ENCODE results near the gene BCAP31. TPM values are rescaled to one million over a fixed set of nuclear protein-coding genes. Genes with fewer than 3 reads are reported as not detected.

The BCAP31 gene
- total RNA-seq, 2 donors from 2014 or later, result 82.7 to 104 TPM

DNA sequence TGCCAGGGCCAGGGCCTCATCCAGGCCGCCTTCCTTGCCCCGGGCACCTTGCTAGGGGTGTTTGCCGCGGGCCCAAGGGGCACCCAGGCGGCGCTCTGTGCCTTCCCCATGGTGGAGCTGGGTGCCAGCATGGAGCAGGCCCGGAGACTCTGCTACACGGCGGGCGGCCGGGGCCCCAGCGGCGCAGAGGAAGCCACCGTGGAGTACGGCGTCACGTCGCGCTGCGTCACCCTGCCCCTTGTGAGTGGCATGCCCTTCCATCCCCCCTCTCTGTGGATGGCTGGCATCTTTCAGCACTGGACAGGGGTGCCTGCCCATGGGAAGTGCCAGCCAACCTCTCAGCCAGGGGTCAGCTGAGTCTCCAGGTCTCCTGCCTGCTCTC, 43.5 kb upstream of the BCAP31 start:
- Histone ChIP-seq H3K27me3 (replicated peaks; ENCODE audit: insufficient read depth) (no peaks in the 10 kb centered on the region), H3K4me3 (no peak overlapping the region), H3K9me3 (no peaks in the 10 kb centered on the region), H3K36me3 (no peaks in the 10 kb centered on the region), H3K27ac (no peak overlapping the region), H3K4me1 (ENCODE audit: control insufficient read depth in 1 of 2, low read depth in 2 of 2) (peaks cover 0 to 8% of the 10 kb centered on the region in 2 donors)
- DNase-seq (ENCODE audit: low spot score), result no peak
- no peak for ATAC-seq (ENCODE audit: insufficient number of reproducible peaks, low FRiP score, low read depth)
- TF ChIP-seq, protein P1, sequence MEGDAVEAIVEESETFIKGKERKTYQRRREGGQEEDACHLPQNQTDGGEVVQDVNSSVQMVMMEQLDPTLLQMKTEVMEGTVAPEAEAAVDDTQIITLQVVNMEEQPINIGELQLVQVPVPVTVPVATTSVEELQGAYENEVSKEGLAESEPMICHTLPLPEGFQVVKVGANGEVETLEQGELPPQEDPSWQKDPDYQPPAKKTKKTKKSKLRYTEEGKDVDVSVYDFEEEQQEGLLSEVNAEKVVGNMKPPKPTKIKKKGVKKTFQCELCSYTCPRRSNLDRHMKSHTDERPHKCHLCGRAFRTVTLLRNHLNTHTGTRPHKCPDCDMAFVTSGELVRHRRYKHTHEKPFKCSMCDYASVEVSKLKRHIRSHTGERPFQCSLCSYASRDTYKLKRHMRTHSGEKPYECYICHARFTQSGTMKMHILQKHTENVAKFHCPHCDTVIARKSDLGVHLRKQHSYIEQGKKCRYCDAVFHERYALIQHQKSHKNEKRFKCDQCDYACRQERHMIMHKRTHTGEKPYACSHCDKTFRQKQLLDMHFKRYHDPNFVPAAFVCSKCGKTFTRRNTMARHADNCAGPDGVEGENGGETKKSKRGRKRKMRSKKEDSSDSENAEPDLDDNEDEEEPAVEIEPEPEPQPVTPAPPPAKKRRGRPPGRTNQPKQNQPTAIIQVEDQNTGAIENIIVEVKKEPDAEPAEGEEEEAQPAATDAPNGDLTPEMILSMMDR (IDR thresholded peaks at IDR 0.05), result no peak

GRCh38 chrX:153766871-153767673, 42.9 kb upstream of the BCAP31 start:
- Histone ChIP-seq H3K27me3 (replicated peaks; ENCODE audit: insufficient read depth) (no peaks in the 10 kb centered on the region), H3K27ac (no peak overlapping the region)
- no peak for ATAC-seq (ENCODE audit: insufficient number of reproducible peaks, low FRiP score, low read depth)

GRCh38 chrX:153766098-153766817, 42.1 kb upstream of the BCAP31 start:
- Histone ChIP-seq H3K9me3 (no peaks in the 10 kb centered on the region), H3K27me3 (replicated peaks; ENCODE audit: insufficient read depth) (no peaks in the 10 kb centered on the region), H3K27ac (peak overlapping the region; percentile 38 to 74), H3K36me3 (no peaks in the 10 kb centered on the region), H3K4me1 (ENCODE audit: control insufficient read depth in 1 of 2, low read depth in 2 of 2) (peaks cover 0 to 8% of the 10 kb centered on the region in 2 donors), H3K4me3 (peak overlapping the region; percentile 68)
- DNase-seq (ENCODE audit: low spot score) (no peak), ATAC-seq (ENCODE audit: insufficient number of reproducible peaks, low FRiP score, low read depth) (no peak)
- TF ChIP-seq, protein P1 (IDR thresholded peaks at IDR 0.05), result no peak

More at GRCh38 chrX:153766871-153767673, 42.9 kb upstream of the BCAP31 start:
- DNase-seq (ENCODE audit: low spot score), result no peak
- no peaks in the 10 kb centered on the region for H3K36me3 ChIP-seq
- H3K9me3 ChIP-seq, result no peaks in the 10 kb centered on the region
- TF ChIP-seq, protein P1 (IDR thresholded peaks at IDR 0.05), result no peak
- H3K4me3 ChIP-seq, result no peak overlapping the region
- peaks cover 0 to 8% of the 10 kb centered on the region in 2 donors for H3K4me1 ChIP-seq (ENCODE audit: control insufficient read depth in 1 of 2, low read depth in 2 of 2)

DNA sequence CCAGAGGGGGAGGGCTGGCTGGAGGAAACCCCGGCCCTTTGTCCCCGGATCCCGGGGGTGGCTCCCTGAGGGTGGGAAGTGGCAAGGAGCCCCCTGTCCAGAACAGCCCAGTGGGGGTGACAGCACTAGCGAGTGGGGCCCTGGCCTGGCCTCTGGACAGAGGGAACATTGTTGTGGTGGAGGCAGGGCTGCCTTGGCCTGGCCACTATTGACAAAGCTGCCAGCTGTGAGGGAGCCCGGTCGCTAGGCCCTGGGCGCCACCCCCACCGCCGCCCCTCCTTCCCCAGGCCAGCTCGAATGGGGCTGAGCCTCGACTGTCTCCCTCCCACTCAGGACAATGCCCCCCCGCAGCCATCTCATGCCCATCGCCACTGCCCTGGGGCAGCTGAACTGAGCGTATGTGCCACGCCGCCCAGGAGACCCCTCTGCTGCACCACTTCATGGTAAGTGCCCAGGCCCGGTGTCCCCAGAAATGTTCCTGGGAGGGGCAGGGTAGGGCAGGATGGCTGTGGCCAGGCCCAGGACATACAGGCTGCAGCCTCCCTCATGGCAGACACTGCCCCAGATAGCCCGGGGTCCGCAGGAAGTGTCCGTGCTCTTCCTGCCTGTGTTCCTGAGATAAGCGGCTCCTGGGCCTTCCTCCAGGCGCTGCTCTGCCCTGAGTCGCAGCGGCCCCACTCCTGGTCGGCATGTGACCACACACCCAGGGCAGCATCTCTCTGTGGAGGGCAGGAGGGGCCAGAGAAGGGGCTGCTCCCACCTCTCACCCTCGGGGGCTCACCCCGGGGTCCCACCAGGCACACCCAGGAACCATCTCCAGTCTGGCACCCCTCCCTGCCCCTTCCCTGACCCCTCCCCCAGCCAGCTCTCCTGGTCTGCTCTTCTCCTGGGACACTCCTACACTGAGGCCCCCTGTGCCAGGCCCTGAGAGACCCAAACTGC, 41.2 kb upstream of the BCAP31 start:
- H3K4me3 ChIP-seq, result peak overlapping the region; percentile 68
- H3K9me3 ChIP-seq, result no peaks in the 10 kb centered on the region
- H3K36me3 ChIP-seq, result no peaks in the 10 kb centered on the region
- no peak for ATAC-seq (ENCODE audit: insufficient number of reproducible peaks, low FRiP score, low read depth)
- peak overlapping the region; percentile 38 to 74 for H3K27ac ChIP-seq
- peaks cover 0 to 8% of the 10 kb centered on the region in 2 donors for H3K4me1 ChIP-seq (ENCODE audit: control insufficient read depth in 1 of 2, low read depth in 2 of 2)
- DNase-seq (ENCODE audit: low spot score), result no peak
- TF ChIP-seq, protein P1 (IDR thresholded peaks at IDR 0.05), result no peak
- no peaks in the 10 kb centered on the region for H3K27me3 ChIP-seq (replicated peaks; ENCODE audit: insufficient read depth)

Measured in thoracic aorta (tissue), 2 donors.